Adrenal gland (tissue), 5 donors: ENCODE results near the gene RBM47.

ENCODE experiments used
- POLR2A ChIP-seq, 2 donors: fragments of 450-650 bp; IDR thresholded peaks; one replicate each; pipeline ENCODE4 v1.6.1; 2017; ENCODE audit warnings: antibody characterized with exemption in 2 of 2, mild to moderate bottlenecking in 2 of 2, moderate library complexity in 1 of 2
- TF ChIP-seq, protein P1 (sequence below), 6 experiments: fragments of 450-650 bp in 4 of 6; fragments of 200-600 bp in 2 of 6; sonication (generic) in 1 of 6; IDR thresholded peaks; 1 replicate in 5 of 6; 2 replicates in 1 of 6; pipeline versions ENCODE4 v1.5.1 to v1.8.0; 2016 to 2021; ENCODE audit warnings: antibody characterized with exemption in 6 of 6, mild to moderate bottlenecking in 2 of 6, moderate library complexity in 1 of 6
- donor health status: DM: no; HTN: no; CAD: no.

DNA sequence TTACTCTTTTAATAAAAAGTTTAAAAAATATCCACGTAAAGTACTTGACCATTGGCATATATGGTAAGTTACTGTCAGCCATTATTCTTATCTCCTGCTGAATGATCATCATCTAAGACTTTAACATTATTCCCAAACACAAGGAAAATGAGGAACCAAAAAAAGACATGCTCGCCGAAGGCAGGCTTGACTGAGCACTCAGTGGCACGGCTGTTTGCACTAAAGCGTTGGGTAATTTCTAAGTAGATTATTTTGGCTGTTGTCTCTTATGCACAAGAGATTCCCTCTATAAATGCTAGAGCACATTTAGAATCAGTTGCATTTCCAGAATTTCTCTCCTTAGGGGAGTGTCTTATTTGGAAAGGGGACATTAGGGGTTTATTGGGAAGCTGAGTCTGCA lies 211.7 kb downstream of the RBM47 start:
- TF ChIP-seq, protein P1, sequence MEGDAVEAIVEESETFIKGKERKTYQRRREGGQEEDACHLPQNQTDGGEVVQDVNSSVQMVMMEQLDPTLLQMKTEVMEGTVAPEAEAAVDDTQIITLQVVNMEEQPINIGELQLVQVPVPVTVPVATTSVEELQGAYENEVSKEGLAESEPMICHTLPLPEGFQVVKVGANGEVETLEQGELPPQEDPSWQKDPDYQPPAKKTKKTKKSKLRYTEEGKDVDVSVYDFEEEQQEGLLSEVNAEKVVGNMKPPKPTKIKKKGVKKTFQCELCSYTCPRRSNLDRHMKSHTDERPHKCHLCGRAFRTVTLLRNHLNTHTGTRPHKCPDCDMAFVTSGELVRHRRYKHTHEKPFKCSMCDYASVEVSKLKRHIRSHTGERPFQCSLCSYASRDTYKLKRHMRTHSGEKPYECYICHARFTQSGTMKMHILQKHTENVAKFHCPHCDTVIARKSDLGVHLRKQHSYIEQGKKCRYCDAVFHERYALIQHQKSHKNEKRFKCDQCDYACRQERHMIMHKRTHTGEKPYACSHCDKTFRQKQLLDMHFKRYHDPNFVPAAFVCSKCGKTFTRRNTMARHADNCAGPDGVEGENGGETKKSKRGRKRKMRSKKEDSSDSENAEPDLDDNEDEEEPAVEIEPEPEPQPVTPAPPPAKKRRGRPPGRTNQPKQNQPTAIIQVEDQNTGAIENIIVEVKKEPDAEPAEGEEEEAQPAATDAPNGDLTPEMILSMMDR (IDR thresholded peaks at IDR 0.05): no peak
- TF ChIP-seq POLR2A (IDR thresholded peaks at IDR 0.05): no peak
